G401.6 (cell line): ENCODE data around the gene CD247.
A peak's percentile ranks its signal among the peaks of the same experiment; 100 is the strongest.

ENCODE experiments used
- FAIRE-seq: peaks from 2 replicates; lab custom pipeline; 2012; peaks lifted over from hg19 to GRCh38; lab: Jason Lieb, UNC

CD247 gene

DNA sequence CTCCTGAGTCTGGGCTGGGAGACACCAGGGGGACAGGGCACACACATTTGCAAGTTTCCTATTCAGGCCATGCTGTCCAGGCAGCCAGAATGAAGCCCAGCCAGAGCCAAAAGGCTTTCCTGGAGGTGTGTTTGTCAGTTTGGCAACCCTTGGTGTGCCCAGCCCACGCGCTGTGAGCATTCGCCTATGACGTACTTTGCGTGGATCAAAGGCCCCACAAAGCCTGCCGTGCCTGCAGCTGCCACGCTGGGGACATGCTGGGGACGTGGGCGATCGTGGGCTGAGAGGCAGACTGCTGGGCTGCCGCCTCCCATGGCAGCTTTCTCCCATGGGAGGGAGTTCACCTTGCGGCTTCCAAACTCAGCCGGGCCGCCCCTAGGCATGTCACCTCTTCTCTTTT lies 57.5 kb downstream of the CD247 start:
- no peak for FAIRE-seq

DNA sequence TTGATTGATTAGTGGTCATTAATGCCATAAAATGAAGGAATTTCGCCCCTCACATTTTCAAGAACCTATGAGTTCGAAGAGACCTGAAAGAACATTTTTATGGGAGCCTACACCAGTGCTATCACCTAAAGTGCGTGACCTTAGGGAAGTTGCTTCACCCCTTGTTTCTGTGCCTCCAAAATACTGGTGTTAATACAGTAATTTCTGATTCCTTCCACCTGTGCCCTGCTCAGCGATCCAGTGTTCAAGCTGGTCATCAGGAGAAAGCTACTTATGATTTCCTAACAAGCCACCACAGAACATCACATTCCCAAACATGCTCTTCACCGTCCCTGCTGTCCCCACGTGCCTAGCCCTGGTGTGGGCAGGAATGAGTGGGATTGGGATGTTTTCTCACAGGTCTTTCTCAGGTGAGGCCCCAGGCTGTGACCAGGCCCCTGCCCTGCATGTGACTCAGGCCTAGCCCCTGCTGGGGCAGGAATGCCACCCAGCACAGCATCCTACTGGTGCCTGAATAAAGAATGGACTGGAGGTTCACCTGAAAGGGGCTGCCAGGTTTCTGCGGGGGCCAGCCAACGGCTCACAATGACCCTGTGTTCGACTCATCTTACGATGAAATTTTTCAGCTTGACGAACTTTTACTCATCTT lies 60.3 kb downstream of the CD247 start:
- FAIRE-seq, result no peak

DNA sequence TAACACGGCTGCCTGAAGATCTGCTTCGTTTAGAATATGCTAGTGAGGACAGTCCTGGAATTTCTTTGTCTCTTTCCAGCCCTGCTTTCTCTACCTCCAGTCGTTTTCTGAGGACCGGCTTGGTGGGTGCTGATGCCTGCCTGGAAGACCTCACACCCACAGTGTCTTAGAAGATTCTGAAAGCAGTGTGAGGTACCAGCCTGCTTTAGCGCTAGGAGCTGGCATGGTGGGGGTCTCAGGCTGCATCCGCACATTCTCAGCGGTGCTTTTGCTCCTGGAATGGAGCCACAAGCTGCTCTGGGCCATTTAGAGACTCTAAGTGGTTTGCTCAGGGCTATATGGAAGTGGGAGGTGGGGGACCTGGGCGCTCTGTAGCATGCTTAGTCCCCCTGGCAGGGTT lies 61.4 kb downstream of the CD247 start:
- no peak for FAIRE-seq

DNA sequence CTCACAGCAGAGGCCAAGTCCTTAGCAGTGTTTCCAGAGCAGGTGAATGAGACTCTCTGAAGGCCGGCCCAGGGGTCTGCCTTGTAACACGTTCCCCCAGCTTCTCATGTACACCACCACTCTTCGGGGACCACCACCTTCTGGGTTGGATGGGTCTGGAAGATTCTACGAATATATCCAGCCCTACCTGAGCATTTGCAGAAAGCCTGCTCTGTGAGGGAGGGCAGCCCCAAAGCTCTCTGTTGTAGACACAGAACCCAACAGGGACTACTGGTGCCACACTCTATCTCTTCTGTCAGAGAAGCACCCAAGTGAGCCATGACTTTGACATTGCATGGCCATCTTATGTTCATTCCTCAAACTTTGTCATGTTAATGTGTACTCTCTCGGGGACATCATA lies 61.8 kb downstream of the CD247 start:
- no peak for FAIRE-seq

DNA sequence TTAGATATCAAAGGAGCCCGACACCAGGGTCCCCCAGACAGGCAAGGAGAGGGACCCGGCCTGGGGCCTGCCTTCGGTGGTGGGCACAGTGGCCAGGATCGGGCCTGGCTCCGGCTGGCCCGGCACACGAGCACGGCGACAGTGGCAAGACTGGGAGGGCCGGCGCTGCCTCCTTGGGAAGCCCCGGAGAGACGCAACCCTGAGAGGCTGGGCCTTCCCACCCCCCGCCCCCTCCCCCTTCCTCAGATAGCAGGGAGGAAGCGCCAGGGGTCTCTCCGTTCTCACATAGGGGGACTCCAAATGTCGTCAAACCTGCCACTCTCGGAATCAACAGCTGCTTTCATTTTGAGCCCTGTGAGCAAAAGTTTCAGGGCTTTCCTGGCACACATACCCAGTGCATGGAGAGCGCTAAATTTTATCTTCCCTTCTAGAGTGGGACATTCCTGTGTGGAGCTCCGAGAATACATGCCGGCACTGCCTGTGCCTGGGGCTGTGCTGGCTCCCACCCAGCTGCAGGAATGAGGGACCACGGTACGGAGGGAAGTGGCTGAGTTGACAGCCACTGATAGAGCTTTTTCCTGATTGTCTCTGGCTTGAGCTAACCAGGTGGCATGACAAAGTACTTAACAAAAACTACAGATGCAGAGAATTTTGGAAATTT lies 62.4 kb downstream of the CD247 start:
- FAIRE-seq, result no peak

DNA sequence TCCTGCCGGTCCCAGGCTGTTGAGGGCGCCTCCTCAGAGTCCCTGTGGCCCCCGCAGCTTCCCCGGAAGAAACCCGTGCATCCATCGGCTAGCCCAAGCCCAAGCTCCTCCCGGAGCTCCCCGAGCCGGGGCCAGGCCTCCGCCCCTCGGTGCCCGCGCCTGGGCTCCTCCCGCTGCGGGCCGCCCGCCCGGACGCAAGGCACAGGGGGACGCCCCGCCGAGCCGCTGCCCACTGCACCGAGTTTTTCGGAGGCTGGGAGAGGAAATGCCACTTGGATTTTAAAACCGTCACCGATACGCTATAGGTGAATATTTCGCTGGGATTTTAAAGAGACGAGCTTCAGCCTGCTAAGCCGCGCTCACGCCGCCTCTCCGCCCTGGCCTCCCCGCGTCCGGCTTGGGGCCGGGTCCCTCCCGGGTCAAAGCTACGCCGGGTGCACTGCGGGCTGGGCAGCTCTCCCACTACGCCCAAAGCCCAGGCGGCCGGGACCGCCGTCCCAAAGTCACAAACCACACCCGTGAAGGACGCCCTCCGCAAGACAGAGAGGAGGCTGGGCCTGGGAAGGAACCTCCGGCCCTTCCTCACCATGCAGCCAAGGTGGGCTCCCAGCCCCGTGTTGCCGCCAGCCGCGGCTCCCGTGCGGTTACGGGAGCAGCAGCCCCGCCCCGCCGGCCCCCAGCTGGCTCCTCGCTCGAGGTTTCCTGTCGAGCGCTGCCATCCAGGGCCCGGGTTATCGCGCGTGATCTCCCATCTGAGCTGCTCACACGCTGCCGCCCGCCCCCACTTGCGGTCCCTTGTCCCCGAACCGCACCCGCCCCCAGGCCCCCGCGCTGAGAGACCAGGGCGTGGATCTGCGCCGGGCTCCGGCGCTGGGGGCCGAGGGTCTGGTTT lies 63.2 kb downstream of the CD247 start:
- FAIRE-seq, result no peak

DNA sequence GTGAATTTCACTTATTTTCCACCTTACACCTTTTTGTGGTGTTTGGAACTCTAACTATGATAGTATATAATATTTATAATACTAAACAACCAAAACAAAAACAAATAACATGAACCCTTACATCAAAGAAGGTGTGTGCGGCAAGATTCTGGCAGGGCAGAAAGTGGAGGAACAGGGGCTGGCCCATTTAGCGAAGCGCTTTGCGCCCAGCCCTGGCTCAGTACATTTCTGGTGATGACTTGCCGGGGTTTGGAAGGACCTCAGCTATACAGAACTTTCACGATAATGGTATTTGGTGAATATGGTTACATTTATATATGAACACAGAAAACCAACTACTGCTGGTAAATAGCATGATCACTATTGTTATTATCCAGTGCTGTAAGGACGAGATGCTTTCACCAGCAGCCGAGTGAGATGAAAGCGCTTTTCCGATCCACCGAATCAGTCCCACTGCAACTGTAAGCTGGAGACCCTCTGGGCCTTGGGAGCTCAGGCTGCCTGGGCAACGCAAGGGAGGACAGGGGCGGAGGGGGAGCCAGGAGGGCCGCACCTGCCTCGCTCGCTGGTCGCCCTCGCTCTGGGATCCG lies 63.9 kb downstream of the CD247 start:
- peak; percentile 61 for FAIRE-seq

DNA sequence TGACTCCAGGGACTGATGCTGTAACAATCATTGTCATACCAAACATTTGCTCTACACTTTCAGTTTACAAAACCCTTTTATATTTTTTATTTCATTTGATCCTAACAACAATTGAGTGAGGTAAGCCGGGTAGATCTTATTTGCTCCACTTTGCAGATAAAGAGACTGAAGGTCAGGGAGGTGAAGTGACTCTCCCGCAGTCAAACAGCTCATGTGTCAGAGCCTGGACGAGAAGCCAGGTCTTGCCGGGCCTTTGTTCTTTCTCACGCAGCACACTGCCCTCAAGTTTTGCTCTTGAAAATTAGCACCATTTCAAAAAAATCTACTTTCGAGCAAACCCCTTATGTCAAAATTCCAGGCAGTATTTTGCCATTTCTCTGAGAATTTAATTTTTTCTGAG lies 65.2 kb downstream of the CD247 start:
- no peak for FAIRE-seq

DNA sequence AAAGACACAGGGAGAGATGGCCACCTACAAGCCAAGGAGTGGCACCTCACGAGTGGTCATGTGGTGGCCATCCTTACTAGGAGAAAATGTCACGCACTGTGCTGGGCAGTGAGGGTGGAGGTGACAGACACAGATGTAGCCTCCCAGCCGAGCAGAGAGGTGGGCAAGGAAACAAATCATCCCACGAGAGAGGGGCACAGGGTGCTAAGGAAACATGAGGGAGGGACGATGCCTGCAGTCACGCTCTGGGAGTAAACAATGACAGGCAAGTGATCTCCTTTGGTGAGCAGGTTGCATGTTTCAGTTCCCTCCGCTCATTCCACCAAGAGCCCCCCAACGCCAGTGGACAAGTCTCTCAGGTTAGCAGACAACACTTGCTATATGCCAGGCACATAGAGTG lies 65.8 kb downstream of the CD247 start:
- no peak for FAIRE-seq

DNA sequence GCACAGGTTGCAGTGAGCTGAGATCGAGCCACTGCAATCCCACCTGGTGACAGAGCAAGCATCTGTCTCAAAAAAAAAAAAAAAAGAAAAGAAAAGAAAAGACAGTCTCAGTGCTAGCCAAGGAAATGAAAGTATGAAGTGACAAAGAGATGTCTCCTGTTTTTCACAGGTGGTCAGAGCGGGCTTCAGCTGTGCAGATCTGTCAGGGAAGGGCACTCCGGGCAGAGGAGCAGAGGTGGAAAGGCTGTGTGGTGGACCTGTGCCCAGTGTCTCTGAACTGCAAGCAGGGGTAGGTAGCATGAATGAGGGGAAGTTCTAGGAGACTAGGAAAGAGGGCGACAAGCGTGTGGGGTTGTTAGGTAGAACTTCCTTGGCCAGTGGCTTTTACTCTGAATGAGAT lies 67.5 kb downstream of the CD247 start:
- FAIRE-seq, result no peak

DNA sequence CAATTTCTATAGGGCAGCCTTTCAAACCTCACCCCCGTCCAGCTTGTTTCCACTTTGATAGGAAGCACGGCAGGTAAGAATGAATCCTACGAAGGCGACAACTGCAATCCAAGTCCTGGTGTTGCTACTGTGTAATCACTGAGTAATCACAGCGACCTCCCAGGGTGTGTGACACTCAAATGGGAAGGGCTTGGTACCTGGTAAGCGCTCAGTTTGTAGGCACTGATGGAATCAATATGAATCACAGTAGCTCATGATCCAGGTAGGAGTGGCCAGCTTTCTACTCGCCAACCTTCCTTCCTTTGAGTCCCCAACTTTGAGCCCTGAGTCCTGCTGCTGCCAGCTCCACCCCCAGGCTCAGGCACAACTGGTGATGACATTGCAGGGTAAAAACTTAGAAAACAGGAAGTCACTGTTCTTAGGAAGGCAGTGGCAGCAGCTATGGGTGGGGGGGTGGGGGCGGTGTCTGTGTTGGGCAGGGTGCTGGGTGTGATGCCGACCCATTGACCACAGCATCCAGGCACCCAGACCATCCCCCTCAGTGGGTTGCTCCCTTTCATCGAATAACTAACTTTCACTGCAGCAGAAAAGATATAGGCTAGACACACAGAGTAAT lies 70.7 kb downstream of the CD247 start:
- FAIRE-seq, result peak; percentile 33

DNA sequence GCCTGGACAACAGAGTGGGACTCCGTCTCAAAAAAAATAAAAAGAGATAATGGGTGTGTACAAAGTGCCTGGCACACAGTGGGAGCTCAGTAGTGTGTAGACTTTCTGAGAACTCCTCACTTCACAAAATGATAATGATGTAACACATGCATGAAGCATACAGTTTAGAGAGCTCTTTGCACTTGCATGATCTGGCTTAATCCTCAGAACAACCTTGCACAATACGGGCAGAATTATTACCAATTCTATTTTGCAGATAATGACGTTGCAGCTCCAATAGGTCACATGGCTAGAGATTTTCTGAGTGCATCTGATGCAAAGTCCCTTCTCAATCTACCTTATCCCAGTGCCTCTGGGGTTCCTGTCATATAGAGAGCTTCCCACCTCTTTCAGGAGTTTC lies 71.4 kb downstream of the CD247 start:
- no peak for FAIRE-seq

DNA sequence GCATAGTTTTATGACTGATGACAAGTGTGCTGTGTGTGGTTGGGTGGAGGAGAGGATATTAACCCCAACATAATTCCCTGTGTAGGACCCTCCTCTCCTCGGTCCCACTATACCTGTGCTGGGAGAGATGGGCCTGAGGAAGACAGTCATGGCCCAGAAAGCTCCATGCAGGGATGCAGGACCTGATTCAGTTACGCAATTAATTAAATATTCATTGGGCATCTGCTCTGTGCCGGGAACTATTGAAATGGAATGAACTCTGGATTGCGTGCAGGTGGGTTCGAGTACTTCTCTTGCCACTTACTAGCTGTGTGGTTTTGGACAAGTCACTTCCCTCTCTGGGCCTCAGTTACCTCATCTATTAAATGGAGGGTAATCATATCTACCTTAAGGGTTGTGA lies 74.6 kb downstream of the CD247 start:
- FAIRE-seq, result no peak

DNA sequence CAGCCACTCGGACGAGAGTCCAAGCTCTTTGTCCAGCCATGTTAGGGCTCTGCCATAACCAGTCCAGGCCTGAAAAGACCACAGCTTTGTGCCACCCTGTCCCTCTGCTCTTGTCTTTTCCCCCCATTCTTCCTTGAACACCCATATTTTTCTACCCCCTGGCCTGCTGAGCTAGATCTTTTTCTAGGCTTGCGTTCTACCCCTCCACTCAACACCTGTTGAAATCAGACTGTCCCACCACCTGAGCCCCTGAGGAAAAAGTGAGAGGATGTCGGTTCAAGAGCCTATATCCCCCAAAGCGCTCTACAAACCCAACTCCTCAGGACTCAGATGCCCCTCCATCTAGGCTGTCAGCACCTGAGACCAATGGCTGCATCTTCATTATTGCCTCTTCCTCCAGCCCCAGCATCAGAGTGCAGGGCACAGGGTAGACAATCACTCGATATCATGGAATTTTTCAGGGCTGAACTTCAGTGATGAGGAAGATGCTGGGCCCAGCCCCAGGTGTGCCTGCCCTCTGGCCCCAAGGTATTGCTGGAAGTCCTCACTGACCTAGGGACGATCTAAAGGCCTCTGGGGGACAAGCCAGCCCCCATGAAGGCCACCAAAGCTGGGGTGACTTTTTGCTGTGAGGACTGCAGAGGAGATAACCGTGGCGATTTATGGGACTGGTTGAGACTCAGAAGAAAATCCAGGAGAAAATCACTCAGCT lies 75.3 kb downstream of the CD247 start:
- no peak for FAIRE-seq

DNA sequence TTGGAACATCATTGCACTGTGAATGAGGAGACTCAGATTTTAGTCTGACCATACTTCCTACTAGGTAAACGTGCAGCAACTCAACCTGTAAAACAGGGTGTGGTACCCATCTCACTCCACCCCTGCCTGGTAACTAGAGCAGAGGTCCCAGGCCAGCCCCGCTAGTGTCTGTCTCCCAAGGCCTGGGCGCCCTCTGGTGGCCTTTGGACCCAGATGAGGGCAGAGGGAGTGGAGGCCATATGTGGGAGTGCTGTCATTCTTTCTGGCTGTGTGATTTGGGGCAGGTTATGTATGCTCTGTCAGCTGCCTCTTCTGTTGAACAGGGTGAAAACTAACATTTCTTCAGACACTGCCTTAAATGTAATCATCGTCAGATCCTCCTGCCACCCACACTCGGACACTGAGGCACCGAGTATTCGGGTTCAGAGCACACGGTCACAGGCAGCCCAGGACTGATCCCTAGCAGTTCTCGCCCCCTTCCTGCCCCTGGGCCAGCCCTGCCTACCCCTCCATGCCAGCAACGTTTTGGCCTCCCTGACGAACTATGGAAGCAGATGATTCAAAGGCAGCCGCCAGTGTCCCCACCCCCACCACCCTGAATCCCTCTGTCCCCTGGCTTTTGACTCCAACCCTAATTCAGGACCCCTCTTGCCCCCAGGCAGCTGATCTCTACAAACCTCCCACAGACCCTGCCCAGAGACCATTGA lies 76.0 kb downstream of the CD247 start:
- peak; percentile 87 for FAIRE-seq

DNA sequence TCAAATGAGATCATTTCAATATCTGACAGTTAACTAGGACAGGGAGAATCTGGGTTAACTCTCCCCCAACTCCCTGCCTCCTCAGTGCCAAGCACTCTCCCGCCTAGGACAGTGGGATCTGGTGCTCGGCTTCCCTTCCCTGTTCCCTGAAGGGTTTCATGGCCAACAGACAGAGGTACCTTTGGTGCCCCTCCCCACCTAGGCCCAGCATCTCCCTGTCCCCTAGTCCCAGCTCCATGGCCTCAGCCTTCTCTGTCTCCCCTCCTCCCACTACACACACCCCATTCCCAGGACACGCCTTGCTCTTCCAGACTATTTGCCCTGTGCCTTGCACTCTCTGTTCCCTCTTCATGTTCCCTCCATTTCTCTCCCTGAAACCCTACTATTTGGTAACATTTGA lies 77.1 kb downstream of the CD247 start:
- FAIRE-seq, result no peak

DNA sequence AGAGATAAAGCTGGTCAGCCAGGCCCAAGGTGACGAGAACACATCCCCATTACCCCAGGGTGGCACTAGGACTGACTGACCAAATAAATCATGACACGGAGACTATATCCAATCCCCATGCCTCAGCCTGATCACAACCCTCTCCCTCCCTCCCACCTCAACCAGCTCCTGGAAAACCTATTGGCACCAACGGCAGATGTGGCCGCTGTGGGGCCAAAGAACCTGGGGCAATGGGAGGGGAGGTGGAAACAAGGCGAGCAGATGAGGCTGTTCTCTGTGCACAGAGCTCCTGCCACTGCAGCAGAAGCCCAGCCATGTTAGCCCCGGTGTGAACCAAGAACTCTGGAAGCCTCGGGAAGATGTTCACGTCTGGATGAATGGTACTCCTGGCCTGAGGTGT lies 77.6 kb downstream of the CD247 start:
- FAIRE-seq, result no peak

DNA sequence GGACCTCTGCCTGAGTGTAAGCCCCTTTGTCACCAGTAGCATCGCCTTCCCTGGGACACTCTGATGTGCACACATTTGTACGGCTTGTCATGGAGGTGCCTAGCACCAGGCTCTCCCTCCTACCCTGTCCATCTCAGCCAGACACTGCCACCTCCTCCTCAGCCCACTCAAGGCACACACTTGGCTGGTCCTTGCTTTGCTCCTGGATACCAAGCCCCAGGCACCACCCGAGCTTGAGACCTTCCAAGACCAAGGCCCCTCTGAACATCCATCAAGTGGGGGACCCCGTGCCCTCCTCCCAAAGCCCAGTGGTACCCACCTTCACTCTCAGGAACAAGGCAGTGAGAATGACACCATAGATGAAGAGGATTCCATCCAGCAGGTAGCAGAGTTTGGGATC lies 78.0 kb downstream of the CD247 start:
- no peak for FAIRE-seq

DNA sequence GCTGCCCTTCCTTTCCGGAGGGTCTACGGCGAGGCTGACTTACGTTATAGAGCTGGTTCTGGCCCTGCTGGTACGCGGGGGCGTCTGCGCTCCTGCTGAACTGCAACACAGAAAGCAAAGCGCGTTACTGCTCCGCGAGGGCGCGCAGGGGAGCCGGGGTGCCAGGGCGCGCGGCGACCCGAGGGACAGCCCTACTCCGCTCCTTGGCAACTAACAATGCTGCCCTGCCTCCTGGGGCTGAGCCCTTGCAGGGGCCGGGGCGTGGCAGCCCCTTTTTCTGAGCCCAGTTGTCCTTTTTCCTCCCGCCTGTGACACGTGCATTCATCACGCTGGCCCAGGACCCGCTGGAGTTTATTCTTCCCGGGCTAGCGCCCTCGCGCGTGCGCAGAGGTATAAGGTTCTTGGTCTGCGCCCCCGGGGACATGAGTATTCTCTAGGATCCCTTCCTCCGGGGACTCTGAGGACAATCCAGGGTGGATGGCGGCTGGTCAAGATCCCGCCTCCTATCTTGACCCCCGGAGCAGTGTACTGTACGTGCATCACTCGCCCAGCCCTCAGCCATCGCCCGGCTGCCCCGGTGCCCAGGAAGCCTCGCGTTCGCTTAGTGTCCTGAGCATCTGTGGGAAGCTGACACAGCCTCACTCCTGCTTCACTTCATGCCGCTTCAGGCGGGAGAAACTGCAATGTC lies 78.9 kb downstream of the CD247 start:
- FAIRE-seq, result no peak
